Measurements from ENCODE around the gene LSS.

The LSS gene

GRCh38 chr21:46228345-46229051 is at the start of gene LSS:
LSS (minus strand) TSS chr21:46228774; CDS start chr21:46228745, 29 bp downstream.
- DNase-seq (ENCODE audit: low spot score) = peak; percentile 98

DNA sequence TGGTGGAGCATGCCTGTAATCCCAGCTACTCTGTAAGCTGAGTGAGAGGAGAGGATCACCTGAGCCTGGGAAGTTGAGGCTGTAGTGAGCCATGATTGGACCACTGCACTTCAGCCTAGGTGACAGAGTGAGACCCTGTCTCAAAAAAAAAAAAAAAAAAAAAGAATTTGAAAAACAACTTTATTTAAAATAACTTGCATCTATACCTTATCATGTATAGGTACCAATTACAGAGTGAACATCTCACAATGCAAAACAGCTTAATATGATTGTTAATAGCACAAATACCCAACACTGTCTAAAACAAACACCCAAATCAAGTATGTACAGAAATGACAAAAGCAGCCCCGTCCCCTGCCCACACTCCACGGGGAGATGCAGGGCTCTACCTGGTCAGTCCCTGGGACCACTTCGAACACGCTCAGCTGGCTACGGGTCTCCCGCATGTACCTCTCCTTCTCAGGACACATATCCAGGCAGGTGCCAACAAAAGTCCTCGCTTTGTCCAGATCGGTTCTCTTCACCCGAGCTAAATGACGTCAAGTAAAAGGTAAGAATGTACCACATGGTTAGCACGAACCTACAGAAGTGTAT is 46.3 kb upstream of the LSS start:
- DNase-seq (ENCODE audit: low spot score) = no peak

DNA sequence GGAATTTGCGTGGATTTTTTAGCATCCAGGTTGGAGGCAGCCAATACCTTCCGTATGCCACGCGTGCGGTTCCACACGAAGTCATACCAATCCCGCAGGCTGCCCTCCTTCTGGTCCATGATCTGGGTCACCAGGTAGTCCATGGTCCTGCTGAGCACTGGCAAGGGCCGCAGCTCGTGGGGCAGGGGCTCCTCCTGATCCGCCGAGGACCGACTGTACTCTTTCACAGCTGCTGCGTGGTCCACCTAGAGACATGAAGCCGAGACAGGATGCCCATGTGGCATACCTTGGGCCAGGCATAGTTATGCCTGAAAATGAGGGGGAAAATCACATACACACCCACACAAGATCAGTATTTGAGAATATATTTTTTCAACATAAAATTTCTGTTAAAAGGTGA is 44.8 kb upstream of the LSS start:
- DNase-seq (ENCODE audit: low spot score) = no peak

GRCh38 chr21:46269466-46269865 is 40.9 kb upstream of the LSS start:
- DNase-seq (ENCODE audit: low spot score) = no peak

DNA sequence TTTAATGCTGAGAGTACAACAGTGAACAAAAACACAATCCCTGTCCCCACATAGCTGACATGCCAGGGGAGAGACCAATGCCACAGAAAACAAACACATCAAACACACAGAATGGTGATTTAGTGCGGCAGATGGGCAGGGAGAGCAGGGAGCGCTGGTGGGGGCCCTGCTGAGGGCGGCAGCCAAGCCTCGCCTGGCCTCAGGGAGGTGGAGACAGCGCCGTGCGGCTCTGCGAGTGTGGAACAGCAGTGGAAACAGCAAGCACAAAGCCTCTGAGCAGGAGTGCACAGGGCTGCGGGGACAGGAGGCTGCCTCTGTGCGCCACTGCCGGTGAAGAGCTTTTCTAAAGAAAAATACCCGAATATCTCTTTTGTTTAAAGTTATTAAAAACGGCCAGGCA is 39.8 kb upstream of the LSS start:
- no peak for DNase-seq (ENCODE audit: low spot score)

- DNase-seq (ENCODE audit: low spot score) = no peak
These were observed 38.4 kb upstream of the LSS start for GRCh38 chr21:46266946-46267345.

- DNase-seq (ENCODE audit: low spot score) = no peak
These were observed 37.4 kb upstream of the LSS start for GRCh38 chr21:46265736-46266525.

GRCh38 chr21:46264690-46265144 is 36.1 kb upstream of the LSS start:
- DNase-seq (ENCODE audit: low spot score) = no peak

DNA sequence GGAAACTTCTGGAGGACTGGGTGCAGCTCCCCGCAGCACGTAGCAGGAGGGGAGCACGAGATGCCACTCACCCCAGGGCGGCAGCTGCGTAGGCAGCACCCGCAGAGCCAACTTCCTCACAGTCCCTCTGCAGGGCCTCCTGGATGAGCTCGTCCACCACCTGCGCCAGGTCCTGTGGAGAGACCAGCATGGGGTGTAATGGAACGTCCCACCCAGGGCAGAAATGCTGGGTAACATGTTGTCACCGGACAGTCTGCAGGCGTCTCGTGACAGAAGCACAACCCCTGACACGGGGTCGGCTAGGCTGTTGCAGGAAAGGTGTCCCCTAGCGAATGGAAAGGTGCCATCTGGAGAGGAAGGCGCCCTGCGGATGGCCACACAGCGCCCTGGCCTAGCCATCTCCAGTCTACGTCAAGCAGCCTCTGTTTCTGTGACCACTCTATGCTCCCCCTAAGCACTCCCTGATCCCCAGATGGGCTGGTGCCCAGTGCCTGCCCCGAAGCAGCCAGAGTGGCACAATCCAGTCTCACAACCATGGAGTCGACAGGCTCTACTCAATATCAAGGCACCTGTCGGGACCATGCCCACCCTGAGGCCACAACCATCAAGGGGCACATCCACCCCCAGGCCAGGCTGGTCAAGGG is 35.6 kb upstream of the LSS start:
- DNase-seq (ENCODE audit: low spot score) = no peak

DNA sequence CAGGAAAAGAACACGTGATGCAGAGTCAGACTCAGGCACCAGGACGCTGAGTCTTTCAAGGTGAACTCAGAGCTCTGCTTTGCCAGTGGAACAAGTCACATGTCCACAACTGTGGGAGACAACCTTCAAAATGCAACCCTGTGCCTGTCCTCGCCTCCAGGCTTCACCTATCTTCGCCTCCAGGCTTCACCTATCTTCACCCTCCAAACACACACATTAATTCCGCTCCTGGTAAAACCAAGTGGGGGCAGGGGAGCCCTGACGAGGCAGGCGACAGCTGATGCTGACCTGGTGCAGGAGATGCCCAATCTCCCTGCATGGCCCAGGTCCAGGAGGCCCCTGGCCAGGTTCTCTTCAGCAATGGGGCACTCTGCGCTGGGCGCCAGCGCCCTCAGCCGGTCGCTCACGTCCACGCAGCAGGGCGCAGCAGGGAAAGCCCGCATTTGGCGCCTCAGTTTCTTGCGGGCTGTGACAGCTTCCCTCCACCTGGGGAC is 28.0 kb upstream of the LSS start:
- DNase-seq (ENCODE audit: low spot score) = no peak

DNA sequence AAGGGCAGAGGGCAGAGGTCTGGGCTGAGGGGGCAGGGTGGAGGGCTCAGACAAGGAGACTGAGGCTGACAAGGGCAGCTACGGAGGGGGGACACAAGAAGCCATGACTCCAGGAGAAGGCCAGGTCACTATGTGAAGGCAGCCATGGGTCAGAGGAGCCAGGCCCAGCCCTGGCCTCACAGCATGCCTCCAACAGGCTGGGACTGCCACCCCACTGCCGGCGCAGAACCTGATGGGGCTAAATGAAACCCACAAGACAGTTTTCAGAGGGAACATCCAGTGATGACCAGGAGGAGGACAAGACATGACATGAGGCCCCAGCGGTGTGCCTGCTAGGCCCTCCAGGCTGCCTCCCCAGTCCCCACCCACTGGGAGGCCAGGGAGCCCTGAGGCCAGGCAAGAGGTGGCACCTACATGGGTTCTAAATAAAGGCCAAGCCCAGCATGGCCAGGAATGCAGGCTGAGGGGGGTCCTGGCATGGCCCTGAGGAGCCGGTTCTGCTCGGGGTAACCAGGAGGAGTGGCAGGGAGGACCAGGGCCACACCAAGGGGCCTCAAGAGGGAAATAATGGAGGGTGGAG is 27.3 kb upstream of the LSS start:
- DNase-seq (ENCODE audit: low spot score) = no peak

DNA sequence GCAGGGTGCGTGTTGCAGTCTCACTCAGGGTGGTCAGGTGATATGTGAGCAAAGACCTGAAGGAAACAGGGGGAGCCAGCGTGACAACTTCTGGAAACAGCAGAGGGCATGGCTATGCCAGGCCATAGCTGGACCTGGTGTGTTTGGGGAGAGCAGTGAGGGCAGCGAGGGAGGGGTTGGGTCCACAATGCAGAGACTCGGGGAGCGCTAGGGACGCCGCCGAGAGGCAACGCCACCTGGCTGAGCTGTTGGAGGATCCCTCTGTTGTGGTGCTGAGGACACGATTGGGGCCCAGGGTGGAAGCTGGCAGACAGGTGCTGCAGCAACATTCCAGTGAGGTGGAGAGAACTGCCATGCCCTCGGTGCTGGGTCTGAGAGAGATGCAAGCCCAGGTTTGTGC is 26.6 kb upstream of the LSS start:
- no peak for DNase-seq (ENCODE audit: low spot score)

GRCh38 chr21:46254208-46254975 is 25.8 kb upstream of the LSS start:
- no peak for DNase-seq (ENCODE audit: low spot score)

GRCh38 chr21:46253610-46254124 is 25.1 kb upstream of the LSS start:
- no peak for DNase-seq (ENCODE audit: low spot score)

DNA sequence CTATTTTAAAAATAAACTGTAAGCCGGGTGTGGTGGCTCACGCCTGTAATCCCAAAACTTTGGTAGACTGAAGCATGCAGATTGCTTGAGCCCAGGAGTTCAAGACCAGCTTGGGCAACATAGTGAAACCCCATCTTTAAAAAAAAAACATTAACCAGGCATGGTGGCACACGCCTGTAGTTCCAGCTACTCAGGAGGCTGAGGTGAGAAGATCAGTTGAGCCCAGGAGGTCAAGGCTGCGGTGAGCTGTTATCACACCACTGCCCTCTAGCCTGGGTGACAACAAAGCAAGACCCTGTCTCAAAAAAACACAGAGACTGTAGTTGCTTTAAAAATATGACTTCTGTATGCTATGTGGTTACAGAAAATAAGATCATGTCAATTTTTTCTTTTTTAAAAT is 24.3 kb upstream of the LSS start:
- DNase-seq (ENCODE audit: low spot score) = no peak

DNA sequence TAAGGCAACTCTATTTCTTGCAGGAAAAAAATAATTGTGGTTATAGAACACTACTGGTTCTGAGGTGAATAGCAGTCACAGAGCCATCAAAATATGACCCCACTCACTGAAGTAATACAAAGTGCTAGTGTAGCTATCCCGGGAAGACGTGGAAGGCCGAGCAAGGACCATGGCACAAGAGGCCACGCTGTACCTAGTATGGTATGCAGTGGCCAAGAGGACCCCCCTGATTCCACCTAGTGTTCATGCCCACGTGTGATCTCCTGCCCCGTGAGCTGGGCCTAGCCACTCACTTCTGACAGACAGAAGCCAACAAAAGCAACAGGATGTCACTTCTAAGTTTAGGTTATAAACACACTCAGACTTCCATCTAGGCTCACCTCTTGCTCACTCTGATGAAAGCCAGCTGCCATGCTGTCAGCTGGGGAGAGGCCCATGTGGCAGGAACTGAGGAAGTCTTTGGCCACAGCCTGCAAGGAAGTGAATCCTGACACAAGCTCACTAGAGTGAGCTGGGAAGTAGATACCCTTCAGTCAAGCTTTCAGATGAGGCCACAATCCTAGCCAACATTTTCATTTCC is 21.7 kb upstream of the LSS start:
- no peak for DNase-seq (ENCODE audit: low spot score)

DNA sequence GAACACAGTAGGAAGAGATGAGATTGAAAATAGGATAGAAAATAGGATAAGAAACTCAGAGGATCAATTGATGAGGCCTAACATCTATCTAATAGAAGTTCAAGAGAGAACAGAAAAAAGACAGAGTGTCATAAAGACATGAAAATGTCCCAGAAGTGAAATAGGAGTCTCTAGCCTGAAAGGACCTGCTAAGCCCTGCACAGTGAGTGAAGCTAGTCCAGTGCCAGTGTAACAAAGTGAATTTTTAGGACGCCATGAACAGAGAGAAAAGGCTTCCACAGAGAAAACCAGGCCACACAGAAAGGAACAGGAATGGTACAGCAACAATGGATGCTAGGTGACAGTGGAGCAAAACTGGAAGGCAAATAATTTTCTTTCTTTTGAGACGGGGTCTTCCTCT is 20.3 kb upstream of the LSS start:
- no peak for DNase-seq (ENCODE audit: low spot score)

DNA sequence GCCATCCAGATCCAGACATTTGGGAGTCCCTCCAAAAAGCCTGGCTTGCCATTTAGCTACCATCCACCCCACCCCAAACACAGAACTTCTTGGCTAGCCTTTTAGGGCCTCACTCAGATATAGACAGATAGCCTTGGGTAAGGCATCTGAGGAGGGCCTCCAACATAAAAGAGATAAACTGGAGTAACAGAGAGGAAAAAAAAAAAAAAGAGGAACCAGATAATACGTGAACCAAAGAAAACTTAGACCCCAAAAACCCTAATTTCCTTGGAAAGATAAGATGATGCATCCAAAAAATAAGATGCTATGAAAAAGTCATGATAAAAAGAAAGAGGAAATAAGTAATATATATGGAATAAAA is 19.8 kb upstream of the LSS start:
- no peak for DNase-seq (ENCODE audit: low spot score)

DNA sequence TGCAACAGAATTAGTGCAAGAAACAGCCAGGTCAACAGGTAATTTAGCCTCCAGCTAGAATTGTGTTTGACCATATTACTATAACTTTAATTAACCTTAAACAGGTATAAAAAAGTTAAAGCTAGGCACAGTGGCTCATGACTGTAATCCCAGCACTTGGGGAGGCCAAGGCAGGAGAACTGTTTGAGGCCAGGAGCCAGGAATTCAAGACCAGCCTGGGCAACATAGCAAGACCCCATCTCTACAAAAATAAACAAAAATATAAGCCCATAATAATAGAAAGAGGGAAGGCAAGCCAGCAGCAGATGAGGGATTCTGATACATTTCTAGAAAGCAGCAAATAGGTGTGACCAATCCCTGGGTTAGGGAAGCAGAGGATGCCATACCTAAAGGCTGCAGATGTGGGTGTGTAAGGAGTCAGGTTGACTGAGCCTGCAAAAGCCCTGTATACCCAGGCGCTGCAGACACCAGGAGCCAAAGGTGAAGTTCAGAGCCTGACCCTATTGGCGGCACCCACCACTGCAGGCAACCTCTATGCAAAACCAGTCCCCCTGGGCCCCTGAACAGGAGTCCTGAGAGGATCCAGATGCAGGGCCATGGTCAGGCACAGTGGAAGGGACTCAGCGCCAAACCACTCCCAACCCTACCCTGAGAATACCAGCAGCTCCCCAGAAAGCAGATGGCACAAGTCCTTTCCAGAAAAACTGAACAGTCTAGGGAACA is 19.3 kb upstream of the LSS start:
- DNase-seq (ENCODE audit: low spot score) = no peak

DNA sequence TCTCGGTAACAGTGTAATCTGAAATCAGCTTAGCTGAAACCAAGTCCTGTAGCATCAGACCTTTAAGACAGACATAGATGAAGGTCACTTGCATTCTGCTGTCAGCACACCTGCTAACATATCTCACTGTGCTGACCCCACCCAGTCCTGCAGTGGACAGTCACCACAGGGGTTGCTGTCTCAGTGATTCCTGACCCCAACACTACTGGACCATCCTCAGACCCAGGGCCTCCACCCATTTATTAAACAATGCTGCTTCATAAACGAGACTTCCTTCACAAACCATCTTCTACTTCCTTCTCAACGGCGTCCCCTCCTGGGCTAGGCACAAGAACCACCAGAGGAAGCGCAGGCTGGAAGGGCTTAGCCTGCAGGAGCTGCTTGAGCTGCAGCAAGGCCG is 17.8 kb upstream of the LSS start:
- DNase-seq (ENCODE audit: low spot score) = no peak
